ENCODE measurements around the gene SDCBP2. TPM values are rescaled to one million over a fixed set of nuclear protein-coding genes. Genes with fewer than 3 reads are reported as not detected.

Gene SDCBP2
- total RNA-seq, 1 donor from 2014 or later: 10.8 TPM

GRCh38 chr20:1301031-1301529 is 27.9 kb downstream of the SDCBP2 start:
- H3K4me3 ChIP-seq: no peak overlapping the region
- H3K27me3 ChIP-seq (ENCODE audit: low read depth): no peaks in the 10 kb centered on the region
- DNase-seq (no peak), ATAC-seq (no peak)
- H3K4me1 ChIP-seq: no peaks in the 10 kb centered on the region
- peaks cover 16% of the 10 kb centered on the region for H3K36me3 ChIP-seq
- H3K9me3 ChIP-seq: no peaks in the 10 kb centered on the region
- TF ChIP-seq, protein P1, sequence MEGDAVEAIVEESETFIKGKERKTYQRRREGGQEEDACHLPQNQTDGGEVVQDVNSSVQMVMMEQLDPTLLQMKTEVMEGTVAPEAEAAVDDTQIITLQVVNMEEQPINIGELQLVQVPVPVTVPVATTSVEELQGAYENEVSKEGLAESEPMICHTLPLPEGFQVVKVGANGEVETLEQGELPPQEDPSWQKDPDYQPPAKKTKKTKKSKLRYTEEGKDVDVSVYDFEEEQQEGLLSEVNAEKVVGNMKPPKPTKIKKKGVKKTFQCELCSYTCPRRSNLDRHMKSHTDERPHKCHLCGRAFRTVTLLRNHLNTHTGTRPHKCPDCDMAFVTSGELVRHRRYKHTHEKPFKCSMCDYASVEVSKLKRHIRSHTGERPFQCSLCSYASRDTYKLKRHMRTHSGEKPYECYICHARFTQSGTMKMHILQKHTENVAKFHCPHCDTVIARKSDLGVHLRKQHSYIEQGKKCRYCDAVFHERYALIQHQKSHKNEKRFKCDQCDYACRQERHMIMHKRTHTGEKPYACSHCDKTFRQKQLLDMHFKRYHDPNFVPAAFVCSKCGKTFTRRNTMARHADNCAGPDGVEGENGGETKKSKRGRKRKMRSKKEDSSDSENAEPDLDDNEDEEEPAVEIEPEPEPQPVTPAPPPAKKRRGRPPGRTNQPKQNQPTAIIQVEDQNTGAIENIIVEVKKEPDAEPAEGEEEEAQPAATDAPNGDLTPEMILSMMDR (IDR thresholded peaks at IDR 0.05): no peak
- intact Hi-C loops (cut with DNase I): no loop called here
- H3K27ac ChIP-seq: no peak overlapping the region

DNA sequence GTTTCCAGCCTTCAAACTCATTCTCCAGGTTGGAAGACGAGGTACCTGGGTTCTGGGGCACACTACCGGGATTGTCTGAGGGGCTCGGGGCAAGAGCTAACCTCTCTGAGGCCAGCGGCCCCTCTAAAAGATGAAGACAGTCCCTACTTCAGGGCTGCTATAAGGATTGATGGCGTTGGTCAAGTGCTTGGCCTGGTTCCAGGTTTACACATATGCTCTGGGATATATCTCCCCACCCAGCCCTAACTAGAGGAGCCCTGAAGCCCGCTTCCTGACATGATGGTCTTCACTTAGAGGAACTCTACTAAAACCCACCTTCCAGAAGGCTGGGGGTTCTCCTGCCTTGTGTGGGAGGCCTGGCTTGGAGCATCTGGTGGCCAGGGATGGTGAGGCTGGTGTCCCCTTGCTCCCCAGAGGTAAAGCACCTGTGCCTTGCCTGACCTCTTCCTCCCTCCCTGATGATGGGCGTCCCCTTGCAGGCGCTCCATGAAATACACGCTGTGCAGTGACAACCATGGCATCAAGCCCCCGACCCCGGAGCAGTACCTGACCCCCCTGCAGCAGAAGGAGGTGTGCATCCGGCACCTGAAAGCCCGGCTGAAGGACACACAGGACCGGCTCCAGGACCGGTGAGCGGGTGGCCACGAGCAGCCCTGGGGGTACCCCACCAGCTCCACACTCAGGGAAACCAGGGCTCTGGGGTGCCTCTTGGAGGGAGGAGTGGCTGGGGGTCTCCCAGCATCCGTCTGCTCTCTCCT is 28.7 kb downstream of the SDCBP2 start:
- intact Hi-C loops (cut with DNase I): no loop called here
- H3K4me3 ChIP-seq: no peak overlapping the region
- H3K27me3 ChIP-seq (ENCODE audit: low read depth): no peaks in the 10 kb centered on the region
- H3K36me3 ChIP-seq: peaks cover 8% of the 10 kb centered on the region
- DNase-seq: no peak
- ATAC-seq: no peak
- no peak overlapping the region for H3K27ac ChIP-seq
- TF ChIP-seq, protein P1 (IDR thresholded peaks at IDR 0.05): no peak
- no peaks in the 10 kb centered on the region for H3K4me1 ChIP-seq
- no peaks in the 10 kb centered on the region for H3K9me3 ChIP-seq

GRCh38 chr20:1299522-1299921 is 29.4 kb downstream of the SDCBP2 start:
- intact Hi-C loops (cut with DNase I): no loop called here
- no peaks in the 10 kb centered on the region for H3K9me3 ChIP-seq
- ATAC-seq (peak; percentile 26 to 48), DNase-seq (no peak)
- peak overlapping the region; percentile 13 for H3K27ac ChIP-seq
- peaks cover under 1% of the 10 kb centered on the region for H3K36me3 ChIP-seq
- H3K4me1 ChIP-seq: no peaks in the 10 kb centered on the region
- H3K27me3 ChIP-seq (ENCODE audit: low read depth): no peaks in the 10 kb centered on the region
- no peak overlapping the region for H3K4me3 ChIP-seq
- TF ChIP-seq, protein P1 (IDR thresholded peaks at IDR 0.05): peak; percentile 12

DNA sequence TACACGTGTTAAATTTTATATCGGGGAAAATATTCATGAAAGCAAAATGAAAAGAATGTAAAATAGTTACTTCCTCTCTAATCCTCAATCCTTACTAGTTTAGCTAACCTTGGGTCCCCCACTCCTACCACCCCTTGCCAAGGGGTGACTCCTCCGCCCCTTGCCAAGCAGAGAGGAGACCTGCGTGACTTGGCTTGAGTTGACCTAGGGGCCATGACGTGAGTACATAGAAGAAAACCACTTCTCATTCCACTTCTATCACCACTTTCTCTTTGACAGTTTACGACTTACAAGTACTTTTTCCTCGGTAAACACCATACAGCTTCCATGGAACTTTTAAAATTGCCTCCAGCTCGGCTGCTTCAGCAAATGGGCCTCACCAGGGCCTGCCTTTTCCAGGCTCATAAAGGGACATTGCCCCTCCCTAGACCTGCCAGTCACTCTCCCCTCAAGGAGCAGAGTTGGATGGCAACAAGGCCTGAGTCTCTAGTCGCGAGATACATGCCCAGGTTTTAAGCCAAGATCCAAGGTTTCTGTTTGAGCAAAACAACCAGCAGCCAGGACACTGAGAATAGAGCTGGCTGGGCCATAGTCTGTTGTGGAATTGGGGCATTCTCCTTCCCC is 29.9 kb downstream of the SDCBP2 start:
- no peak overlapping the region for H3K4me3 ChIP-seq
- H3K27ac ChIP-seq: peak overlapping the region; percentile 13
- intact Hi-C loops (cut with DNase I): no loop called here
- no peak for DNase-seq
- peak; percentile 7 to 68 for ATAC-seq
- H3K27me3 ChIP-seq (ENCODE audit: low read depth): no peaks in the 10 kb centered on the region
- H3K4me1 ChIP-seq: no peaks in the 10 kb centered on the region
- no peaks in the 10 kb centered on the region for H3K9me3 ChIP-seq
- TF ChIP-seq, protein P1 (IDR thresholded peaks at IDR 0.05): no peak
- H3K36me3 ChIP-seq: no peaks in the 10 kb centered on the region

GRCh38 chr20:1298166-1298565 is 30.8 kb downstream of the SDCBP2 start:
- H3K27me3 ChIP-seq (ENCODE audit: low read depth): no peaks in the 10 kb centered on the region
- H3K27ac ChIP-seq: no peak overlapping the region
- intact Hi-C loops (cut with DNase I): no loop called here
- ATAC-seq (no peak), DNase-seq (no peak)
- H3K36me3 ChIP-seq: no peaks in the 10 kb centered on the region
- H3K4me1 ChIP-seq: no peaks in the 10 kb centered on the region
- H3K4me3 ChIP-seq: no peak overlapping the region
- TF ChIP-seq, protein P1 (IDR thresholded peaks at IDR 0.05): no peak
- no peaks in the 10 kb centered on the region for H3K9me3 ChIP-seq

Data from lower lobe of right lung (tissue), 2 donors.